ENCODE measurements around the gene MRPL28. TPM values are rescaled to one million over a fixed set of nuclear protein-coding genes. Genes with fewer than 3 reads are reported as not detected.

Gene MRPL28
- total and polyA plus RNA-seq, 2 donors (not counting 3 experiments of a cell fraction or from before 2014, with no cell fraction given): 104 to 180 TPM

DNA sequence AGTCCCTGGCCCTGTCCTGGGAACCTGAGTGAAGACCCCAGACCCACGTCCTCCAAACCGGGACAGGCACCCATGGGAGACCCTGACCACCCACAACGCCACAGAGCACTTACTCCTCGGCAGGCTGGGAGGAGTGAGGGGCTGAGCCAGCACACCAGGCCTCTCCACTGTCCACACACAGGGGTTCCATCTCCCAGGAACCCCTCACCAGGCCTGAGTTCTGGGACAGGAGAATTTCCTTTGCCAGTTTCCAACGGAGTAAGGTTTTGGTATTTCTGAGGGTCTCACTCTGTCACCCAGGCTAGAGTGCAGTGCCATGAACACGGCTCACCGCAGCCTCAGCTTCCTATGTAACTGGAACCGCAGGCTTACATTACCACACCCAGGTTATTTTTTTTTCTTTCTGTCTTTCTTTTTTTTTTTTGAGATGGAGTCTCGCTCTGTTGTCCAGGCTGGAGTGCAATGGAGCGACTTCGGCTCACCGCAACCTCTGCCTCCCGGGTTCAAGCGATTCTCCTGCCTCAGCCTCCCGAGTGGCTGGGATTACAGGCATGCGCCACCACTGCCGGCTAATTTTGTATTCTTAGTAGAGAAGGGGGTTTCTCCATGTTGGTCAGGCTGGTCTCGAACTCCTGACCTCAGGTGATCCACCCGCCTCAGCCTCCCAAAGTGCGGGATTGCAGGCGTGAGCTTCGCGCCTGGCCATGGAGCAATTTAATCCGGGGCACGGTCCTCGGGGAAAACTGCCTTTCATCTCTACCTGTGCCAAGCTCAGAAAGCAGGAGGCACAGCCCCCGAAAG, 9.8 kb upstream of the MRPL28 start:
- Histone ChIP-seq H3K9ac (replicated peaks; ENCODE audit: extremely low read depth, insufficient read depth, low read length) (no peak overlapping the region), H3K4me3 (replicated peaks in 1 of 3; ENCODE audit: insufficient read depth in 1 of 3, low read depth in 1 of 3, low read length in 3 of 3) (peak overlapping the region in 1 of 3 experiments; percentile 93), H3K9me1 (replicated peaks; ENCODE audit: control insufficient read depth, extremely low read depth, insufficient read depth, low read length) (no peaks in the 10 kb centered on the region), H3K4me1 (ENCODE audit: control insufficient read depth, extremely low read depth, insufficient read depth, low read length) (peaks cover 20% of the 10 kb centered on the region), H3K79me2 (ENCODE audit: control insufficient read depth, insufficient read depth, low read length) (peaks cover 26% of the 10 kb centered on the region), H3K9me3 (replicated peaks; ENCODE audit: control insufficient read depth, insufficient read depth, low read length) (no peaks in the 10 kb centered on the region), H3K27me3 (ENCODE audit: control insufficient read depth in 2 of 2, insufficient read depth in 2 of 2, low read length in 2 of 2) (no peaks in the 10 kb centered on the region), H3K27ac (ENCODE audit: insufficient read depth, low read depth, low read length) (no peak overlapping the region), H4K20me1 (replicated peaks; ENCODE audit: control insufficient read depth, extremely low read depth, insufficient read depth, low read length) (no peaks in the 10 kb centered on the region), H2AFZ (ENCODE audit: low read depth, low read length) (no peak overlapping the region), H3K4me2 (ENCODE audit: insufficient read depth, low read length) (peak overlapping the region; percentile 47), H3K36me3 (ENCODE audit: control insufficient read depth in 2 of 2, extremely low read depth in 1 of 2, insufficient read depth in 2 of 2, low read length in 2 of 2) (peaks cover 0 to 18% of the 10 kb centered on the region in 2 experiments)
- no TSS peak for BruUV-seq (replicated peaks)
- dilution Hi-C loops (cut with MboI; ENCODE audit: extremely low pct_ligation_motif_present, low sequenced_read_pairs) (no loop called here), intact Hi-C loops (cut with micrococcal nuclease) (no loop called here)
- POLR2A ChIA-PET: no interaction called here
- TF ChIP-seq FOS (IDR thresholded peaks at IDR 0.05; ENCODE audit: borderline replicate concordance, insufficient read depth, low read length) (no peak), GATA2 (IDR thresholded peaks at IDR 0.05; ENCODE audit: insufficient read depth, insufficient read length, low read depth, low read length) (no peak), CTCF (IDR thresholded peaks at IDR 0.05; ENCODE audit: extremely low read depth in 1 of 2, insufficient read depth in 1 of 2, low read depth in 1 of 2, low read length in 2 of 2) (no peak), MAX (IDR thresholded peaks at IDR 0.05; ENCODE audit: insufficient read depth, insufficient read length) (no peak), JUN (IDR thresholded peaks at IDR 0.05; ENCODE audit: borderline replicate concordance, insufficient read depth, insufficient read length, low read depth) (no peak), EZH2 (IDR thresholded peaks at IDR 0.05; ENCODE audit: borderline replicate concordance, low read depth, low read length, severe bottlenecking) (no peak), POLR2AphosphoS5 (IDR thresholded peaks at IDR 0.05; ENCODE audit: insufficient read depth, low read depth, low read length) (no peak), MYC (IDR thresholded peaks at IDR 0.05; ENCODE audit: low read depth, low read length) (no peak), POLR2A (IDR thresholded peaks at IDR 0.05; ENCODE audit: low read depth, low read length) (no peak)
- CTCF ChIA-PET: interaction anchor here (1.2 to 2.5 kb wide), 3 partner anchors 10 to 108 kb away, joined by 4 to 7 read pairs (median 4); partner anchors contain the start of gene MRPL28
- FAIRE-seq (no peak), DNase-seq (ENCODE audit: low read depth, low spot score) (no peak)

Data from endothelial cell of umbilical vein (primary cell).